IMR-90 (cell line): Measurements from ENCODE around the gene TCF7. TPM values are rescaled to one million over a fixed set of nuclear protein-coding genes. Genes with fewer than 3 reads are reported as not detected.
A peak's percentile ranks its signal among the peaks of the same experiment; 100 is the strongest.

Experiments
- ATAC-seq: fragments of 200-7000 bp; cut with Tn5 transposase; 2 replicates; pipeline ENCODE4 v1.9.1; 2020; ENCODE audit warnings: low read depth, mild to moderate bottlenecking, moderate library complexity
- BruUV-seq: library from RNA; stranded (reverse); fragments of 400-500 nt; replicated peaks from 2 replicates; lab custom pipeline; 2021; lab: Mats Ljungman, UMichigan
- CTCF ChIA-PET: fragments of 300-600 bp; formaldehyde crosslinking; extraction: SDS; loops from one replicate; lab custom pipeline; 2021; ENCODE audit warnings: antibody characterized with exemption; lab: Yijun Ruan, JAX
- POLR2A ChIA-PET: fragments of 300-600 bp; sonication (Branson Sonifier 250); formaldehyde crosslinking; loops from one replicate; lab custom pipeline; 2022; ENCODE audit warnings: antibody characterized with exemption; ENCODE audit not compliant: unreplicated experiment; lab: Charles Lee
- DNase-seq: peaks from one replicate; pipeline ENCODE4 v3.0.0; 2013
- H2AFZ ChIP-seq: replicated peaks from 2 replicates; pipeline ENCODE3; 2013; ENCODE audit warnings: low read length, mild to moderate bottlenecking; ENCODE audit not compliant: poor library complexity
- H2AK5ac ChIP-seq: 2 replicates; pipeline ENCODE4 v1.6.1; 2013; ENCODE audit warnings: low read depth, low read length, inconsistent platforms
- H2AK9ac ChIP-seq: replicated peaks from 2 replicates; pipeline ENCODE3; 2013; ENCODE audit warnings: mild to moderate bottlenecking, low read depth, low read length, moderate library complexity; ENCODE audit not compliant: poor library complexity
- H2BK120ac ChIP-seq: 2 replicates; pipeline ENCODE4 v1.6.1; 2013; ENCODE audit warnings: low read depth, low read length, inconsistent platforms
- H2BK15ac ChIP-seq: 3 replicates; pipeline ENCODE4 v1.6.1; 2013; ENCODE audit warnings: low read depth, low read length, inconsistent platforms
- H2BK20ac ChIP-seq: 2 replicates; pipeline ENCODE4 v1.6.1; 2013; ENCODE audit warnings: low read depth, mild to moderate bottlenecking, inconsistent platforms, low read length, moderate library complexity
- H2BK5ac ChIP-seq: 2 replicates; pipeline ENCODE4 v1.6.1; 2013; ENCODE audit warnings: mild to moderate bottlenecking, low read depth, low read length, inconsistent platforms; ENCODE audit not compliant: poor library complexity, severe bottlenecking
- H3K14ac ChIP-seq: replicated peaks from 2 replicates; pipeline ENCODE4 v1.6.1; 2013; ENCODE audit warnings: low read depth, low read length, inconsistent platforms
- H3K18ac ChIP-seq: 2 replicates; pipeline ENCODE4 v1.6.1; 2013; ENCODE audit warnings: low read depth, low read length, control low read depth
- H3K23ac ChIP-seq: 2 replicates; pipeline ENCODE4 v1.6.1; 2013; ENCODE audit warnings: low read depth, low read length, inconsistent platforms
- H3K27ac ChIP-seq: 2 replicates; pipeline ENCODE4 v1.5.1; 2013; ENCODE audit warnings: mild to moderate bottlenecking, control low read depth, low read length; ENCODE audit not compliant: insufficient read depth
- H3K27me3 ChIP-seq: 2 replicates; pipeline ENCODE4 v1.6.1; 2013; ENCODE audit warnings: low read length; ENCODE audit not compliant: control insufficient read depth, insufficient read depth
- H3K36me3 ChIP-seq: 2 replicates; pipeline ENCODE4 v1.6.1; 2013; ENCODE audit warnings: low read length, mixed read lengths; ENCODE audit not compliant: control insufficient read depth, insufficient read depth
- H3K4ac ChIP-seq: 2 replicates; pipeline ENCODE4 v1.6.1; 2013; ENCODE audit warnings: low read depth, low read length, inconsistent platforms
- H3K4me1 ChIP-seq: 2 replicates; pipeline ENCODE4 v1.6.1; 2013; ENCODE audit warnings: low read length, mixed read lengths; ENCODE audit not compliant: control insufficient read depth, insufficient read depth
- H3K4me2 ChIP-seq: 2 replicates; pipeline ENCODE4 v1.6.1; 2013; ENCODE audit warnings: low read depth, mild to moderate bottlenecking, control low read depth, low read length, moderate library complexity
- H3K4me3 ChIP-seq: 2 replicates; pipeline ENCODE4 v1.5.1; 2013; ENCODE audit warnings: low read depth, mild to moderate bottlenecking, control low read depth, low read length, moderate library complexity; ENCODE audit not compliant: insufficient read depth
- H3K56ac ChIP-seq: 2 replicates; pipeline ENCODE4 v1.6.1; 2013; ENCODE audit warnings: low read length, inconsistent platforms; ENCODE audit not compliant: insufficient read depth; ENCODE audit errors: extremely low read depth
- H3K79me1 ChIP-seq, 2 experiments: 2 replicates each; pipeline ENCODE4 v1.6.1; 2013; ENCODE audit warnings: low read length in 2 of 2, inconsistent platforms in 1 of 2, low read depth in 1 of 2
- H3K9ac ChIP-seq: 2 replicates; pipeline ENCODE4 v1.6.1; 2013; ENCODE audit warnings: low read depth, low read length, control low read depth
- H3K9me1 ChIP-seq: 2 replicates; pipeline ENCODE4 v1.6.1; 2013; ENCODE audit warnings: low read length, inconsistent platforms; ENCODE audit not compliant: insufficient read depth
- H3K9me3 ChIP-seq: 2 replicates; pipeline ENCODE4 v1.6.1; 2013; ENCODE audit warnings: low read length; ENCODE audit not compliant: control insufficient read depth, insufficient read depth
- H4K20me1 ChIP-seq: 2 replicates; pipeline ENCODE4 v1.6.1; 2013; ENCODE audit warnings: low read length, inconsistent platforms; ENCODE audit not compliant: insufficient read depth
- H4K5ac ChIP-seq: 2 replicates; pipeline ENCODE4 v1.6.1; 2013; ENCODE audit warnings: mild to moderate bottlenecking, low read depth, low read length, control low read depth
- H4K8ac ChIP-seq, 2 experiments: 2 replicates each; pipeline ENCODE4 v1.6.1; 2013; ENCODE audit warnings: low read depth in 2 of 2, low read length in 2 of 2, control low read depth in 1 of 2, inconsistent platforms in 1 of 2
- H4K91ac ChIP-seq: 2 replicates; pipeline ENCODE4 v1.6.1; 2013; ENCODE audit warnings: low read depth, low read length, inconsistent platforms; ENCODE audit not compliant: insufficient read depth
- BHLHE40 ChIP-seq: fragments of 150-350 bp; IDR thresholded peaks from 2 replicates; pipeline ENCODE4 v1.6.1; 2016; ENCODE audit warnings: mild to moderate bottlenecking, low read depth, low read length
- CEBPB ChIP-seq: IDR thresholded peaks from 2 replicates; pipeline ENCODE4 v1.6.1; 2012; ENCODE audit warnings: low read depth, low read length, improper control_type of control experiment
- CHD1 ChIP-seq: IDR thresholded peaks from 2 replicates; pipeline ENCODE4 v1.6.1; 2012; ENCODE audit warnings: low read depth, low read length, improper control_type of control experiment
- ELK1 ChIP-seq: fragments of 150-350 bp; IDR thresholded peaks from 2 replicates; pipeline ENCODE4 v1.6.1; 2016; ENCODE audit warnings: low read depth, mild to moderate bottlenecking, low read length, moderate library complexity, borderline replicate concordance
- FOS ChIP-seq: fragments of 150-350 bp; IDR thresholded peaks from 2 replicates; pipeline ENCODE4 v1.6.1; 2016; ENCODE audit warnings: low read depth, low read length
- MAFK ChIP-seq: IDR thresholded peaks from 2 replicates; pipeline ENCODE4 v1.6.1; 2012; ENCODE audit warnings: low read depth, low read length, improper control_type of control experiment
- MXI1 ChIP-seq: IDR thresholded peaks from 2 replicates; pipeline ENCODE4 v1.6.1; 2012; ENCODE audit warnings: low read depth, mild to moderate bottlenecking, low read length, moderate library complexity, borderline replicate concordance
- NFE2L2 ChIP-seq: fragments of 150-350 bp; IDR thresholded peaks from 2 replicates; pipeline ENCODE4 v1.6.1; 2016; ENCODE audit warnings: low read depth, mild to moderate bottlenecking, low read length
- POLR2A ChIP-seq: IDR thresholded peaks from 2 replicates; pipeline ENCODE4 v1.6.1; 2012; ENCODE audit warnings: mild to moderate bottlenecking, low read depth, low read length
- RAD21 ChIP-seq: IDR thresholded peaks from 2 replicates; pipeline ENCODE4 v1.6.1; 2012; ENCODE audit warnings: low read length, improper control_type of control experiment
- RCOR1 ChIP-seq: IDR thresholded peaks from 2 replicates; pipeline ENCODE4 v1.6.1; 2012; ENCODE audit warnings: mild to moderate bottlenecking, low read length, improper control_type of control experiment; ENCODE audit not compliant: insufficient replicate concordance
- RFX5 ChIP-seq: IDR thresholded peaks from 2 replicates; pipeline ENCODE4 v1.8.0; 2012; ENCODE audit warnings: low read depth, mild to moderate bottlenecking, low read length, moderate library complexity
- SMC3 ChIP-seq: fragments of 150-350 bp; IDR thresholded peaks from 2 replicates; pipeline ENCODE4 v1.6.1; 2016; ENCODE audit warnings: low read depth, mild to moderate bottlenecking, antibody characterized with exemption, low read length, moderate library complexity
- WGBS, 2 experiments: methylation state at CpG; one replicate each; pipeline versions ENCODE4 v1.1.5 to v1.1.7; 2013; ENCODE audit warnings: missing lambda C conversion rate in 2 of 2; ENCODE audit not compliant: insufficient read length in 1 of 2; ENCODE audit errors: extremely low coverage in 2 of 2; 5-methylcytosine and 5-hydroxymethylcytosine counted together
- dilution Hi-C: fragments of 300-500 bp; cut with HindIII; formaldehyde crosslinking; loops from one replicate; pipeline ENCODE4 v1.14.3; 2018; ENCODE audit warnings: low sequenced_read_pairs; ENCODE audit not compliant: unreplicated experiment
- in situ Hi-C: fragments of 300-500 bp; cut with MboI; formaldehyde crosslinking; loops from 3 replicates; pipeline ENCODE4 v1.14.3; 2019; ENCODE audit warnings: low sequenced_read_pairs, inconsistent platforms, mixed read lengths
- intact Hi-C: fragments of 100-400 bp; cut with micrococcal nuclease; formaldehyde crosslinking; loops from 2 replicates; pipeline ENCODE4 v1.10.0; 2022
- polyA plus RNA-seq, 3 experiments: library from polyadenylated mRNA; depleted of rRNA; stranded (reverse); fragments of >200 nt; gene quantifications; 2 replicates each; pipeline ENCODE4 v1.2.3, GENCODE V29; 2012; ENCODE audit warnings: low replicate concordance in 1 of 3
- total RNA-seq: library from RNA; depleted of rRNA; stranded (reverse); fragments of >200 nt; gene quantifications from 2 replicates; pipeline ENCODE4 v1.2.3, GENCODE V29; 2012
- TF ChIP-seq, protein P1 (sequence below): conservative IDR thresholded peaks from 2 replicates; pipeline ENCODE4 v1.5.1; 2012; ENCODE audit warnings: mild to moderate bottlenecking, low read depth, low read length, improper control_type of control experiment
- TF ChIP-seq, protein P2 (sequence below): fragments of 150-350 bp; IDR thresholded peaks from 2 replicates; pipeline ENCODE4 v1.6.1; 2017; ENCODE audit warnings: mild to moderate bottlenecking, antibody characterized with exemption, low read length, low read depth

The TCF7 gene
- total and polyA plus RNA-seq, 2 of the 4 experiments (the other 2 are of a cell fraction) = 1.3 to 3.4 TPM

- H3K9me3 ChIP-seq = no peaks in the 10 kb centered on the region
- H3K36me3 ChIP-seq = no peaks in the 10 kb centered on the region
- H3K9ac ChIP-seq = no peak overlapping the region
- H2AK5ac ChIP-seq = peak overlapping the region; percentile 82
- no peak overlapping the region for H2BK5ac ChIP-seq
- CTCF ChIA-PET = interaction anchor here (0.5 to 1.8 kb wide), 6 partner anchors 9 to 914 kb away, joined by 3 to 6 read pairs (median 3); no protein-coding TSS in a partner anchor
- no peak overlapping the region for H3K4me3 ChIP-seq
- in situ Hi-C loops = no loop called here
- H3K4me2 ChIP-seq = no peak overlapping the region
- H3K79me1 ChIP-seq = no peaks in the 10 kb centered on the region
- peak; percentile 90 for ATAC-seq
- H4K8ac ChIP-seq = no peak overlapping the region
- no peak overlapping the region for H3K18ac ChIP-seq
- no peak overlapping the region for H2BK15ac ChIP-seq
- peak overlapping the region; percentile 22 for H2AK9ac ChIP-seq
- H3K27ac ChIP-seq = no peak overlapping the region
- no TSS peak for BruUV-seq
- H3K4ac ChIP-seq = no peak overlapping the region
- peaks cover 11% of the 10 kb centered on the region for H3K27me3 ChIP-seq
- H2BK20ac ChIP-seq = no peak overlapping the region
- H3K4me1 ChIP-seq = peaks cover 4% of the 10 kb centered on the region
- H3K9me1 ChIP-seq = peaks cover 3% of the 10 kb centered on the region; the same call in 1 of the 2 replicates
- H2BK120ac ChIP-seq = no peak overlapping the region
- no peak overlapping the region for H3K14ac ChIP-seq
- H2AFZ ChIP-seq = peak overlapping the region; percentile 68
- H4K5ac ChIP-seq = no peak overlapping the region
- H3K23ac ChIP-seq = no peak overlapping the region
- H4K91ac ChIP-seq = no peak overlapping the region
- no peak for DNase-seq
- POLR2A ChIA-PET = no interaction called here
- intact Hi-C loops = loop anchor here (2.0 kb wide), 2 partner anchors 39 to 187 kb away; no protein-coding TSS in a partner anchor
- no peak overlapping the region for H3K56ac ChIP-seq
- WGBS, 2 experiments = 80% methylated on average over 1 of the region's 20 CpGs; no CpG with 5 or more reads in 1 of the 2 experiments
- dilution Hi-C loops = no loop called here
- no peaks in the 10 kb centered on the region for H4K20me1 ChIP-seq
- TF ChIP-seq RAD21 (peak; percentile 67), POLR2A (no peak), NFE2L2 (no peak), ELK1 (no peak), BHLHE40 (no peak), CEBPB (no peak), RFX5 (no peak), CHD1 (no peak), MAFK (no peak), MXI1 (no peak), FOS (no peak), SMC3 (peak; percentile 61), RCOR1 (no peak)
- TF ChIP-seq, protein P1, sequence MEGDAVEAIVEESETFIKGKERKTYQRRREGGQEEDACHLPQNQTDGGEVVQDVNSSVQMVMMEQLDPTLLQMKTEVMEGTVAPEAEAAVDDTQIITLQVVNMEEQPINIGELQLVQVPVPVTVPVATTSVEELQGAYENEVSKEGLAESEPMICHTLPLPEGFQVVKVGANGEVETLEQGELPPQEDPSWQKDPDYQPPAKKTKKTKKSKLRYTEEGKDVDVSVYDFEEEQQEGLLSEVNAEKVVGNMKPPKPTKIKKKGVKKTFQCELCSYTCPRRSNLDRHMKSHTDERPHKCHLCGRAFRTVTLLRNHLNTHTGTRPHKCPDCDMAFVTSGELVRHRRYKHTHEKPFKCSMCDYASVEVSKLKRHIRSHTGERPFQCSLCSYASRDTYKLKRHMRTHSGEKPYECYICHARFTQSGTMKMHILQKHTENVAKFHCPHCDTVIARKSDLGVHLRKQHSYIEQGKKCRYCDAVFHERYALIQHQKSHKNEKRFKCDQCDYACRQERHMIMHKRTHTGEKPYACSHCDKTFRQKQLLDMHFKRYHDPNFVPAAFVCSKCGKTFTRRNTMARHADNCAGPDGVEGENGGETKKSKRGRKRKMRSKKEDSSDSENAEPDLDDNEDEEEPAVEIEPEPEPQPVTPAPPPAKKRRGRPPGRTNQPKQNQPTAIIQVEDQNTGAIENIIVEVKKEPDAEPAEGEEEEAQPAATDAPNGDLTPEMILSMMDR = peak; percentile 74
- TF ChIP-seq, protein P2, sequence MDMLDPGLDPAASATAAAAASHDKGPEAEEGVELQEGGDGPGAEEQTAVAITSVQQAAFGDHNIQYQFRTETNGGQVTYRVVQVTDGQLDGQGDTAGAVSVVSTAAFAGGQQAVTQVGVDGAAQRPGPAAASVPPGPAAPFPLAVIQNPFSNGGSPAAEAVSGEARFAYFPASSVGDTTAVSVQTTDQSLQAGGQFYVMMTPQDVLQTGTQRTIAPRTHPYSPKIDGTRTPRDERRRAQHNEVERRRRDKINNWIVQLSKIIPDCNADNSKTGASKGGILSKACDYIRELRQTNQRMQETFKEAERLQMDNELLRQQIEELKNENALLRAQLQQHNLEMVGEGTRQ = no peak
These were observed 12.6 kb upstream of the TCF7 start for GRCh38 chr5:134101686-134102439.
